Ovary (tissue), 9 donors: ENCODE measurements around the gene MPP4. TPM values are rescaled to one million over a fixed set of nuclear protein-coding genes. Genes with fewer than 3 reads are reported as not detected.
"Not testable (repeated sequence)": the region's sequence is repeated elsewhere in the genome, so short reads cannot be mapped to it uniquely, and the experiment has no call there.

Source experiments
- DNase-seq, 5 donors: peaks; one replicate each; pipeline ENCODE4 v3.0.0-alpha.2; 2019 to 2020
- H3K27ac ChIP-seq, 2 donors: fragments of 200-600 bp; one replicate each; pipeline versions ENCODE4 v1.5.1 to v1.8.0; 2019 to 2022
- H3K27me3 ChIP-seq: fragments of 200-600 bp; one replicate; pipeline ENCODE4 v1.8.0; 2022
- H3K36me3 ChIP-seq: fragments of 200-600 bp; sonication (generic); one replicate; pipeline ENCODE4 v1.5.1; 2019
- H3K4me1 ChIP-seq: one replicate; pipeline ENCODE4 v1.8.1; 2013; ENCODE audit warnings: mild to moderate bottlenecking, moderate library complexity; ENCODE audit not compliant: insufficient read depth
- H3K4me3 ChIP-seq: fragments of 200-600 bp; sonication (generic); one replicate; pipeline ENCODE4 v1.5.1; 2017
- H3K9me3 ChIP-seq, 2 donors: fragments of 200-600 bp in 1 of 2; sonication (generic) in 1 of 2; one replicate each; pipeline versions ENCODE4 v1.5.1 to v1.8.1; 2013 to 2019; ENCODE audit warnings: mild to moderate bottlenecking in 1 of 2, moderate library complexity in 1 of 2
- EP300 ChIP-seq: sonication (generic); formaldehyde crosslinking; IDR thresholded peaks from one replicate; pipeline ENCODE4 v1.6.1; 2017; ENCODE audit warnings: antibody characterized with exemption
- POLR2A ChIP-seq: fragments of 450-650 bp; IDR thresholded peaks from one replicate; pipeline ENCODE4 v1.6.1; 2017; ENCODE audit warnings: antibody characterized with exemption, mild to moderate bottlenecking, moderate library complexity
- WGBS, 3 donors: extraction: QIAGEN DNeasy Blood & Tissue Kit in 1 of 3; methylation state at CpG; one replicate each; pipeline versions ENCODE4 v1.1.5 to v1.1.7; 2013 to 2017; 5-methylcytosine and 5-hydroxymethylcytosine counted together
- intact Hi-C, 4 donors: fragments of 100-400 bp; cut with DNase I; formaldehyde crosslinking; loops; one replicate each; pipeline versions ENCODE4 v1.11.0 to v1.15.1; 2022 to 2023
- polyA plus RNA-seq, 2 donors: library from polyadenylated mRNA; stranded (reverse); fragments of 200-250 nt in 1 of 2; fragments of 350-450 nt in 1 of 2; fragmentation: Illumina TruSeq in 1 of 2; extraction: RNeasy Lipid Tissue Mini Kit (QIAGEN cat#74804) in 1 of 2; gene quantifications; one replicate each; pipeline ENCODE4 v1.2.3, GENCODE V29; 2013 to 2014
- total RNA-seq, 7 donors: library from RNA; depleted of rRNA in 2 of 7; stranded (reverse); fragments of >200 nt in 2 of 7; fragmentation: NEBNext Ultra II Directional in 3 of 7; extraction: Animal tissue kit (Norgen Biotek cat#: 25700) in 3 of 7; gene quantifications; one replicate each; pipeline versions ENCODE4 v1.1.0 to v1.2.4, GENCODE V29; 2016 to 2023
- TF ChIP-seq, protein P1 (sequence below), 3 donors: fragments of 450-650 bp in 2 of 3; fragments of 200-600 bp in 1 of 3; IDR thresholded peaks; one replicate each; pipeline versions ENCODE4 v1.5.1 to v1.8.0; 2016 to 2022; ENCODE audit warnings: antibody characterized with exemption in 3 of 3, mild to moderate bottlenecking in 1 of 3
- donor health status: DM: no; HTN: no; CAD: no; lungs with moderate emphysema.
- donor health status: DM: no; HTN: no; CAD: no.
- donor health status: Bipolar disorder and iron deficiency.
- donor health status: DM: yes; HTN: yes; CAD: no.
- donor health status: DM: no; HTN: no; CAD: no.
- donor health status: DM: yes; HTN: yes; CAD: no.

Gene MPP4
- total and polyA plus RNA-seq, 9 donors, result 0.04 to 0.36 (median 0.23) TPM; not detected in 5

DNA sequence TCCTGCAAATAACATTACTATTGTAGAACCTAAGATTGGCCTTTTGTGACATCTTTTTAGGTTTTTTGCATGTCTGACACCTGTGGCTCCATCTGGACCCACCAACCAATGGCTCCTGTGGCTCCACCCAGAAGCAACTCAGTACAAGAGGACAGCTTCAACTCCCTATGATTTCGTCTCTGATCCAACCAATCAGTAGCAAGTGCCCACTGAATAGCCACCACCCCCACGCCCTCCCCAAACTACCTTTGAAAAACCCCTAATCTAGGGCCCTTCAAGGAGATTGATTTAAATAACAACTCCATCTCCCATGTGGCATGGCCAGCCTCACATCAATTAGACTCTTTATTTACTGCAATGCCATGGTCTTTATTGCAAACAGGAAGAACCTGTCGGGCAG, 23.6 kb downstream of the MPP4 start:
- H3K27me3 ChIP-seq, result no peaks in the 10 kb centered on the region
- no peaks in the 10 kb centered on the region for H3K36me3 ChIP-seq
- H3K4me3 ChIP-seq, result no peak overlapping the region
- H3K9me3 ChIP-seq, result no peaks in the 10 kb centered on the region
- intact Hi-C loops, result no loop called here
- no peaks in the 10 kb centered on the region for H3K4me1 ChIP-seq
- WGBS, 3 donors, result 76 to 83% (median 78%) methylated on average over 3 of the region's 3 CpGs
- TF ChIP-seq, protein P1, sequence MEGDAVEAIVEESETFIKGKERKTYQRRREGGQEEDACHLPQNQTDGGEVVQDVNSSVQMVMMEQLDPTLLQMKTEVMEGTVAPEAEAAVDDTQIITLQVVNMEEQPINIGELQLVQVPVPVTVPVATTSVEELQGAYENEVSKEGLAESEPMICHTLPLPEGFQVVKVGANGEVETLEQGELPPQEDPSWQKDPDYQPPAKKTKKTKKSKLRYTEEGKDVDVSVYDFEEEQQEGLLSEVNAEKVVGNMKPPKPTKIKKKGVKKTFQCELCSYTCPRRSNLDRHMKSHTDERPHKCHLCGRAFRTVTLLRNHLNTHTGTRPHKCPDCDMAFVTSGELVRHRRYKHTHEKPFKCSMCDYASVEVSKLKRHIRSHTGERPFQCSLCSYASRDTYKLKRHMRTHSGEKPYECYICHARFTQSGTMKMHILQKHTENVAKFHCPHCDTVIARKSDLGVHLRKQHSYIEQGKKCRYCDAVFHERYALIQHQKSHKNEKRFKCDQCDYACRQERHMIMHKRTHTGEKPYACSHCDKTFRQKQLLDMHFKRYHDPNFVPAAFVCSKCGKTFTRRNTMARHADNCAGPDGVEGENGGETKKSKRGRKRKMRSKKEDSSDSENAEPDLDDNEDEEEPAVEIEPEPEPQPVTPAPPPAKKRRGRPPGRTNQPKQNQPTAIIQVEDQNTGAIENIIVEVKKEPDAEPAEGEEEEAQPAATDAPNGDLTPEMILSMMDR (IDR thresholded peaks at IDR 0.05), result no peak
- TF ChIP-seq POLR2A, result no peak
- TF ChIP-seq EP300, result no peak
- no peak for DNase-seq
- no peak overlapping the region for H3K27ac ChIP-seq

DNA sequence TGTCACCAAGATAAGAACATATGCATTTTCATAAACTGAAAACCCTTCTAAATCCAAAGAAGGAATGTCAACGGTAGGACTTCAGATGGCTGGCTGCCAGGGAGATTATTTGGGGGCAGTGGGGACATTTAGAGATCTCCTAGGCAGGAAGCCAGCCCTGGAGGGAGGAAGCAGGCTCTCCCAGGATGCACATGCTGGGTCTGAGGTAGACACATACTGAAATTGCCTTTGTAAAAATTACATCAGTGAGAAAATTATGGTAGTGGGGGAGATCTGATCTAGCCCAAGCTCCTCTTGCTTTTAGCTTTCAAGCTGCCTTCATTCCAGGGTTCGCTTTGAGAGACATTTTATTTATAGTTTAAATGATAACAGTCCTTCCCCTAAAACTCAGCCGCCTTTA, 24.1 kb downstream of the MPP4 start:
- intact Hi-C loops, result no loop called here
- H3K36me3 ChIP-seq, result no peaks in the 10 kb centered on the region
- no peak for TF ChIP-seq POLR2A
- no peak for TF ChIP-seq EP300
- TF ChIP-seq, protein P1 (IDR thresholded peaks at IDR 0.05), result no peak

DNA sequence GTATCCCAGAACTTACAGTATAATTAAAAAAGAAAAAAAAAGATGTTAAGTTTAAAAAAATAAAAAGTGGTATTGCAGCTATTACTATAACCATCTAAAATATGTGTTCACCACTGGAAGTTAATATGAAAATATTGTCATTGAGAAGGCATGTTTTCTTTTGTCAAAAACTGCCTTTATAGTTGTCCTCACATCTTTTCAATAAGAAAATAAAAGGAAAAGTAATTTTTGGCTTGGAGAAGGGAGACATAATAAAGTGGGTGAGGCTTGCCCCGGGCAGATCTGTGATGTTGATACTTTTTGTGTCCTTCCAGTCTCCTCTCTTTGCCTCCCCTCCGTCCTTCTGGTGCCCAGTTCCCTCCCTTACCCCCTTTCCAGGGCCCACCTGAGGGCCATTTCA, 24.9 kb downstream of the MPP4 start:
- WGBS, 3 donors, result 83 to 90% (median 89%) methylated on average over 2 of the region's 2 CpGs
- Histone ChIP-seq H3K27me3 (no peaks in the 10 kb centered on the region), H3K4me3 (no peak overlapping the region), H3K4me1 (no peaks in the 10 kb centered on the region), H3K27ac (no peak overlapping the region), H3K9me3 (no peaks in the 10 kb centered on the region), H3K36me3 (no peaks in the 10 kb centered on the region)
- no peak for TF ChIP-seq EP300
- TF ChIP-seq, protein P1 (IDR thresholded peaks at IDR 0.05), result no peak
- no peak for TF ChIP-seq POLR2A
- no peak for DNase-seq
- intact Hi-C loops, result no loop called here

More for the DNA sequence above, 24.1 kb downstream of the MPP4 start:
- 42 to 61% (median 54%) methylated on average over 3 of the region's 3 CpGs for WGBS, 3 donors
- Histone ChIP-seq H3K27me3 (no peaks in the 10 kb centered on the region), H3K9me3 (no peaks in the 10 kb centered on the region), H3K27ac (no peak overlapping the region), H3K4me3 (no peak overlapping the region), H3K4me1 (no peaks in the 10 kb centered on the region)
- no peak for DNase-seq

DNA sequence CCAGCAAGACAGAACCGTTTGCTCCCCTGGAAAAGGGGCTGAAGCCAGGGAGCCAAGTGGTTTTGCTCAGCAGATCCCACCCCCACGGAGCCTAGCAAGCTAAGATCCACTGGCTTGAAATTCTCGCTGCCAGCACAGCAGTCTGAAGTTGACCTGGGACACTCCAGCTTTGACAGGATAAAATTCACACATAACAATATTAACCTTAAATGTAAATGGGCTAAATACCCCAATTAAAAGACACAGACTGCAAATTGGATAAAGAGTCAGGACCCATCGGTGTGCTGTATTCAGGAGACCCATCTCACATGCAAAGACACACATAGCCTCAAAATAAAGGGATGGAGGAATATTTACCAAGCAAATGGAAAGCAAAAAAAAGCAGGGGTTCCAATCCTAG, 27.2 kb downstream of the MPP4 start:
- DNase-seq, H3K4me1 ChIP-seq, H3K9me3 ChIP-seq, intact Hi-C loops, H3K36me3 ChIP-seq, H3K4me3 ChIP-seq, H3K27ac ChIP-seq, H3K27me3 ChIP-seq: not testable (repeated sequence)
- 54 to 60% (median 58%) methylated on average over 4 of the region's 4 CpGs for WGBS, 3 donors

DNA sequence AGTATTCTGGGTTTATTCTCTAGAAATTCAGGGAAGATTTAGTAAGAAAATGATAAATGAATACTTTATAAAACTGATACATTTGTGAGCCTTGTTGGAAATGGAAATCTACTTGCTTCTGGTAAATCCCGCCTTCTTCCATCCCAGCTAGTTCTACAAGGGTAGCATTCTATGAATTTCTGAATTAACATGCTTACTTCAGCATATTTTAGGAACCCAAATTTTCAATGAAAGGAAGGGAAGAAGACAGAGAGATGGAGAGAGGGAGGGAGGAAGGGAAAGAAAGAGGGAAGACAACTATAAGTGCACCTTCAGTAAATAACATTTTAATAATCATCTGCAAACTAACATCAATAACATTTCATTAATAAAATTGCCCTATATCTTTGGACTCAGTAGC, 28.6 kb downstream of the MPP4 start:
- DNase-seq, result no peak
- no peaks in the 10 kb centered on the region for H3K36me3 ChIP-seq
- H3K27ac ChIP-seq, result no peak overlapping the region
- H3K27me3 ChIP-seq, result no peaks in the 10 kb centered on the region
- no peaks in the 10 kb centered on the region for H3K9me3 ChIP-seq
- WGBS, 3 donors, result 88 to 95% (median 94%) methylated on average over 1 of the region's 1 CpG
- no peak overlapping the region for H3K4me3 ChIP-seq
- intact Hi-C loops, result no loop called here
- no peak for TF ChIP-seq EP300
- no peaks in the 10 kb centered on the region for H3K4me1 ChIP-seq
